Measurements from ENCODE around the gene NFIX. TPM values are rescaled to one million over a fixed set of nuclear protein-coding genes. Genes with fewer than 3 reads are reported as not detected.

NFIX gene
- total and polyA plus RNA-seq, 9 of the 15 experiments (the other 6 are each of a cell fraction or from before 2014, with no cell fraction given): 0.28 to 26.8 (median 5.4) TPM

DNA sequence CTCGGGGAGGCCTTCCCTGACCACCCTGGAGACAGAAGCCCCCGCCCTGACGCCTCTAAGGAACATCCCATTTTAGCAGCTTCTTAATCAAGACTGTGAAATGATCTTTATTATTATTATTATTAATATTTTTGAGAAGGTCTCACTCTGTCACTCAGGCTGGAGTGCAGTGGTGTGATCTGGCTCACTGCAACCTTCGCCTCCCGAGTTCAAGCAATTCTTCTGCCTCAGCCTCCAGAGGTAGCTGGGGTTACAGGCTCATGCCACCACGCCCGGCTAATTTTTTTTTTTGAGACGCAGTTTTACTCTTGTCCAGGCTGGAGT lies 29.5 kb upstream of the NFIX start:
- H3K79me2 ChIP-seq (ENCODE audit: control insufficient read depth, insufficient read depth, low read length): 0 out of 3 replicates have a peak, but pooled peaks cover 2% of the 10 kb centered on the region
- TF ChIP-seq FOS (IDR thresholded peaks at IDR 0.05; ENCODE audit: extremely low read depth, insufficient read length): no peak
- no peak for TF ChIP-seq KLF10 (CRISPR knock-in tag; IDR thresholded peaks at IDR 0.05)
- no peak for TF ChIP-seq SAFB2 (IDR thresholded peaks at IDR 0.05; ENCODE audit: borderline replicate concordance, low read depth, low read length, severe bottlenecking)
- TF ChIP-seq ESRRA (IDR thresholded peaks at IDR 0.05; ENCODE audit: borderline replicate concordance, low read depth): no peak
- TF ChIP-seq ZNF253 (CRISPR knock-in tag; conservative IDR thresholded peaks at IDR 0.05): no peak
- no peak for TF ChIP-seq SREBF2 (CRISPR knock-in tag; IDR thresholded peaks at IDR 0.05)
- TF ChIP-seq ZNF3 (CRISPR knock-in tag; IDR thresholded peaks at IDR 0.05): no peak
- TF ChIP-seq ZC3H11A (IDR thresholded peaks at IDR 0.05; ENCODE audit: low read depth, low read length): no peak
- TF ChIP-seq PHTF2 (CRISPR knock-in tag; IDR thresholded peaks at IDR 0.05): no peak
- TF ChIP-seq SNIP1 (IDR thresholded peaks at IDR 0.05; ENCODE audit: low read depth): no peak
- TF ChIP-seq, protein P1, sequence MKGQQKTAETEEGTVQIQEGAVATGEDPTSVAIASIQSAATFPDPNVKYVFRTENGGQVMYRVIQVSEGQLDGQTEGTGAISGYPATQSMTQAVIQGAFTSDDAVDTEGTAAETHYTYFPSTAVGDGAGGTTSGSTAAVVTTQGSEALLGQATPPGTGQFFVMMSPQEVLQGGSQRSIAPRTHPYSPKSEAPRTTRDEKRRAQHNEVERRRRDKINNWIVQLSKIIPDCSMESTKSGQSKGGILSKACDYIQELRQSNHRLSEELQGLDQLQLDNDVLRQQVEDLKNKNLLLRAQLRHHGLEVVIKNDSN (CRISPR knock-in tag; IDR thresholded peaks at IDR 0.05): no peak
- TF ChIP-seq, protein P2, sequence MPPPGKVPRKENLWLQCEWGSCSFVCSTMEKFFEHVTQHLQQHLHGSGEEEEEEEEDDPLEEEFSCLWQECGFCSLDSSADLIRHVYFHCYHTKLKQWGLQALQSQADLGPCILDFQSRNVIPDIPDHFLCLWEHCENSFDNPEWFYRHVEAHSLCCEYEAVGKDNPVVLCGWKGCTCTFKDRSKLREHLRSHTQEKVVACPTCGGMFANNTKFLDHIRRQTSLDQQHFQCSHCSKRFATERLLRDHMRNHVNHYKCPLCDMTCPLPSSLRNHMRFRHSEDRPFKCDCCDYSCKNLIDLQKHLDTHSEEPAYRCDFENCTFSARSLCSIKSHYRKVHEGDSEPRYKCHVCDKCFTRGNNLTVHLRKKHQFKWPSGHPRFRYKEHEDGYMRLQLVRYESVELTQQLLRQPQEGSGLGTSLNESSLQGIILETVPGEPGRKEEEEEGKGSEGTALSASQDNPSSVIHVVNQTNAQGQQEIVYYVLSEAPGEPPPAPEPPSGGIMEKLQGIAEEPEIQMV (tag; conservative IDR thresholded peaks at IDR 0.05; ENCODE audit: low read depth): no peak
- TF ChIP-seq FOXK1 (CRISPR knock-in tag; IDR thresholded peaks at IDR 0.05; ENCODE audit: borderline replicate concordance): no peak
- no peak for TF ChIP-seq SLC30A9 (CRISPR knock-in tag; IDR thresholded peaks at IDR 0.05)
- no peak for TF ChIP-seq CBFB (CRISPR knock-in tag; IDR thresholded peaks at IDR 0.05)
- TF ChIP-seq ZNF764 (CRISPR knock-in tag; IDR thresholded peaks at IDR 0.05; ENCODE audit: low read depth): no peak
- TF ChIP-seq EHMT2 (IDR thresholded peaks at IDR 0.05): no peak
- TF ChIP-seq TSC22D4 (tag; IDR thresholded peaks at IDR 0.05): no peak
- no peaks in the 10 kb centered on the region for H3K36me3 ChIP-seq (ENCODE audit: control insufficient read depth, insufficient read depth, low read length)
- intact Hi-C loops (cut with micrococcal nuclease) (loop anchor here (5.0 kb wide), 1 partner anchor 78 kb away; the partner anchor contains the start of gene KLF1), in situ Hi-C loops (cut with MboI) (loop anchor here (5.0 kb wide), 1 partner anchor 282 kb away; no protein-coding TSS in a partner anchor)
- no peaks in the 10 kb centered on the region for H3K27me3 ChIP-seq (ENCODE audit: control insufficient read depth in 2 of 2, insufficient read depth in 2 of 2, low read length in 2 of 2)
- ChIA-PET POLR2A (interaction anchor here (0.6 to 1.7 kb wide), 16 partner anchors 10 to 583 kb away, joined by 3 to 18 read pairs (median 4); partner anchors contain the start of gene GADD45GIP1), CTCF (ENCODE audit: low intra/inter-chr PET ratio) (interaction anchor here (0.5 to 2.9 kb wide), 12 partner anchors 15 to 463 kb away, joined by 3 to 46 read pairs (median 6); no protein-coding TSS in a partner anchor)
- H4K20me1 ChIP-seq (replicated peaks; ENCODE audit: control insufficient read depth, insufficient read depth, low read length): no peaks in the 10 kb centered on the region
- 47% methylated on average over 6 of the region's 8 CpGs for WGBS (ENCODE audit: insufficient coverage, low coverage, missing lambda C conversion rate)
- peak overlapping the region; percentile 98 for H3K4me2 ChIP-seq (ENCODE audit: insufficient read depth, low read length)
- peaks cover 5% of the 10 kb centered on the region for H3K9me1 ChIP-seq (ENCODE audit: control insufficient read depth, insufficient read depth, low read length)
- H3K27ac ChIP-seq (ENCODE audit: extremely low read depth, low read depth, low read length): peak overlapping the region; percentile 92
- no TSS peak for BruUV-seq (replicated peaks)
- H3K9ac ChIP-seq (ENCODE audit: insufficient read depth in 1 of 2, low read depth in 2 of 2, low read length in 2 of 2): peak overlapping the region; percentile 91 to 94; a peak in 3 of 4 replicates
- DNase-seq (ENCODE audit: extremely low read depth in 1 of 4, low spot score in 3 of 4): no peak
- no peak; the same call in 2 of the 3 replicates for ATAC-seq
- H3K9me3 ChIP-seq (replicated peaks; ENCODE audit: control insufficient read depth, insufficient read depth, low read depth, low read length): no peaks in the 10 kb centered on the region
- H3K4me3 ChIP-seq: peak overlapping the region; percentile 64
- no peak for FAIRE-seq
- peak overlapping the region; percentile 100 for H2AFZ ChIP-seq (ENCODE audit: low read depth, low read length)
- peaks cover 9 to 24% of the 10 kb centered on the region in 2 experiments; a peak in 4 of 5 replicates for H3K4me1 ChIP-seq (replicated peaks in 1 of 2; ENCODE audit: control insufficient read depth in 2 of 2, insufficient read depth in 2 of 2, low read length in 2 of 2)
